OCI-LY1 (cell line): ENCODE measurements around the gene MSH3.

Experiments
- H2AFZ ChIP-seq: fragments of 200-600 bp; sonication (generic), shearing (Covaris generic); 2 replicates; pipeline ENCODE4 v1.6.0; 2014; ENCODE audit warnings: antibody characterized with exemption, mild to moderate bottlenecking, low read length
- H3F3A ChIP-seq: fragments of 200-600 bp; sonication (generic), shearing (Covaris generic); 2 replicates; pipeline ENCODE4 v1.6.0; 2014; ENCODE audit warnings: mild to moderate bottlenecking, antibody characterized with exemption, low read length, moderate library complexity; ENCODE audit not compliant: insufficient read depth
- H3K27ac ChIP-seq: fragments of 200-600 bp; sonication (generic); 2 replicates; pipeline ENCODE4 v1.5.1; 2014; ENCODE audit warnings: low read length, mixed run types, mild to moderate bottlenecking, low read depth; ENCODE audit not compliant: poor library complexity, severe bottlenecking
- H3K27me3 ChIP-seq: fragments of 200-600 bp; sonication (generic); 2 replicates; pipeline ENCODE4 v1.6.0; 2014; ENCODE audit warnings: antibody characterized with exemption, mild to moderate bottlenecking, low read length, moderate library complexity; ENCODE audit not compliant: insufficient read depth
- H3K36me3 ChIP-seq: fragments of 200-600 bp; sonication (generic); 2 replicates; pipeline ENCODE4 v1.6.1; 2014; ENCODE audit warnings: mild to moderate bottlenecking, antibody characterized with exemption, low read length, moderate library complexity, mixed read lengths; ENCODE audit not compliant: insufficient read depth
- H3K4me1 ChIP-seq: fragments of 200-600 bp; sonication (generic); 2 replicates; pipeline ENCODE4 v1.5.1; 2014; ENCODE audit warnings: mild to moderate bottlenecking, low read length, moderate library complexity; ENCODE audit not compliant: insufficient read depth, severe bottlenecking
- H3K4me2 ChIP-seq: fragments of 200-600 bp; sonication (generic), shearing (Covaris generic); 2 replicates; pipeline ENCODE4 v1.6.1; 2014; ENCODE audit warnings: low read length
- H3K4me3 ChIP-seq: fragments of 200-600 bp; sonication (generic); 2 replicates; pipeline ENCODE4 v1.5.1; 2014; ENCODE audit warnings: low read length, low read depth, mild to moderate bottlenecking, mixed read lengths; ENCODE audit not compliant: poor library complexity, severe bottlenecking
- H3K79me2 ChIP-seq: fragments of 200-600 bp; shearing (Covaris generic); 2 replicates; pipeline ENCODE4 v1.6.1; 2016; ENCODE audit warnings: mixed run types, low read length, mixed read lengths; ENCODE audit not compliant: insufficient read depth
- H3K9ac ChIP-seq: fragments of 200-600 bp; sonication (generic), shearing (Covaris generic); 2 replicates; pipeline ENCODE4 v1.6.1; 2014; ENCODE audit warnings: mild to moderate bottlenecking, low read length, mixed read lengths
- H3K9me2 ChIP-seq: fragments of 200-600 bp; sonication (generic), shearing (Covaris generic); 2 replicates; pipeline ENCODE4 v1.6.1; 2014; ENCODE audit warnings: low read depth, mild to moderate bottlenecking, low read length, mixed read lengths
- H3K9me3 ChIP-seq: fragments of 200-600 bp; shearing (Covaris generic); 2 replicates; pipeline ENCODE4 v1.6.1; 2014; ENCODE audit warnings: low read length, mixed read lengths
- H4K20me1 ChIP-seq: fragments of 200-600 bp; sonication (generic), shearing (Covaris generic); 2 replicates; pipeline ENCODE4 v1.6.0; 2016; ENCODE audit warnings: mild to moderate bottlenecking, low read length; ENCODE audit not compliant: insufficient read depth
- CTCF ChIP-seq: fragments of 200-600 bp; sonication (generic), shearing (Covaris generic); IDR thresholded peaks from 2 replicates; pipeline ENCODE4 v1.5.1; 2017; ENCODE audit warnings: mild to moderate bottlenecking, antibody characterized with exemption, low read length, moderate library complexity, mixed read lengths
- EZH2 ChIP-seq: fragments of 200-600 bp; sonication (generic), shearing (Covaris generic); IDR thresholded peaks from 2 replicates; pipeline ENCODE4 v1.8.0; 2017; ENCODE audit warnings: borderline replicate concordance, mixed run types, mild to moderate bottlenecking, antibody characterized with exemption, low read length, moderate library complexity, mixed read lengths

MSH3 gene

DNA sequence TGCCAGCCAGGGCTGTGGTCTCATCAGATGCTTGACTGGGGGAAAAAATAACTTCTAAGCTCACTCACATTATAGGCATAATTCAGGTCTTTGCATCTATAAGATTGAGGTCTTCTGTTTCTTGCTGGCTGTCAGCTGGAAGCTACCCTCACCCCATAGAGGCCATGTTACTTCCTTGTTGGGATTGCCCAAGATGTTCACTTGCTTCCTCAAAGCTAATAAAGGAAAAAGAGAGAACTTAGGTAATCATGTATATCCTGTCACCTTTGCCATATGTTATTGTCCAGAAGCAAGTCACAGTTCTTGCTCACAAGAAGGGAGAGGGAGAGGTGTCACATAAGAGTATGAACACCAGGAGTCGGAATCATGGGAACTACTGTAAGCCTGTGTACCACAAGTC lies 45.7 kb upstream of the MSH3 start:
- H3K36me3 ChIP-seq, result no peaks in the 10 kb centered on the region
- H3K4me3 ChIP-seq, result no peak overlapping the region
- no peak overlapping the region for H3K9ac ChIP-seq
- H3K27ac ChIP-seq, result no peak overlapping the region
- no peaks in the 10 kb centered on the region for H3K27me3 ChIP-seq
- H3K79me2 ChIP-seq, result no peaks in the 10 kb centered on the region
- no peak for TF ChIP-seq EZH2
- TF ChIP-seq CTCF, result no peak
- H4K20me1 ChIP-seq, result no peaks in the 10 kb centered on the region
- no peaks in the 10 kb centered on the region for H3K4me1 ChIP-seq
- no peaks in the 10 kb centered on the region for H3K9me3 ChIP-seq
- no peak overlapping the region for H2AFZ ChIP-seq
- H3K9me2 ChIP-seq, result no peaks in the 10 kb centered on the region
- no peaks in the 10 kb centered on the region for H3F3A ChIP-seq
- H3K4me2 ChIP-seq, result no peak overlapping the region

DNA sequence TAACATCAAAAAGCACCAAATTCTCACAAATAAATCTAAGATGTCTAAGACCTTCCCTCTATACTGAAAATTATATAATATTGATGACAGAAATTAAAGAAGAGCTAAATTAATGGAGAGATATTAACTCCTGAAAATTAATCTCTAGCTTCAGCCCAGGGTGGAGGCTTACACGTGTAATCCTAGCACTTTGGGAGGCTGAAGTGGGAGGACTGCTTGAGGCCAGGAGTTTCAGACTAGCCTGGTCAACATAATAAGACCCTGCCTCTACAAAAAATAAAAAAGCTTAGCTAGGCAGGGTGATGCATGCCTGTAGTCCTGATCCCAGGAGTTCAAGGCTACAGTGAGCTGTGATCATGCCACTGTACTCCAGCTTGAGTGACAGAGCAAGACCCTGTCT lies 44.8 kb upstream of the MSH3 start:
- Histone ChIP-seq H4K20me1 (no peaks in the 10 kb centered on the region), H2AFZ (no peak overlapping the region), H3K4me1 (no peaks in the 10 kb centered on the region), H3K4me3 (no peak overlapping the region), H3K4me2 (no peak overlapping the region), H3K36me3 (no peaks in the 10 kb centered on the region), H3K27me3 (no peaks in the 10 kb centered on the region), H3K9ac (no peak overlapping the region), H3K9me3 (no peaks in the 10 kb centered on the region), H3K9me2 (no peaks in the 10 kb centered on the region), H3K79me2 (no peaks in the 10 kb centered on the region), H3F3A (no peaks in the 10 kb centered on the region), H3K27ac (no peak overlapping the region)
- TF ChIP-seq EZH2 (no peak), CTCF (no peak)

- H3K4me3 ChIP-seq, result no peak overlapping the region
- H3K4me1 ChIP-seq, result no peaks in the 10 kb centered on the region
- TF ChIP-seq CTCF, result no peak
- no peaks in the 10 kb centered on the region for H4K20me1 ChIP-seq
- H3K27ac ChIP-seq, result no peak overlapping the region
- no peaks in the 10 kb centered on the region for H3K27me3 ChIP-seq
- H3K9me2 ChIP-seq, result no peaks in the 10 kb centered on the region
- no peaks in the 10 kb centered on the region for H3K9me3 ChIP-seq
- no peak overlapping the region for H3K4me2 ChIP-seq
- no peaks in the 10 kb centered on the region for H3F3A ChIP-seq
- no peak overlapping the region for H2AFZ ChIP-seq
- no peaks in the 10 kb centered on the region for H3K79me2 ChIP-seq
- no peaks in the 10 kb centered on the region for H3K36me3 ChIP-seq
- H3K9ac ChIP-seq, result no peak overlapping the region
Observed at GRCh38 chr5:80615266-80615914, 39.1 kb upstream of the MSH3 start.
